Activated T-helper 2 cell treated with anti-CD3 and anti-CD28 coated beads, Interferon-gamma antibody, Interleukin-2, Interleukin-4, amounts not matched to agents 10 μg/mL and 5 μg/mL and 100 μg/mL, durations not matched to agents 14 hours and 24 hours and 36 hours (primary cell): Measurements from ENCODE around the gene VSTM4. TPM values are rescaled to one million over a fixed set of nuclear protein-coding genes. Genes with fewer than 3 reads are reported as not detected.

Source experiments
- DNase-seq: peaks from one replicate; pipeline ENCODE4 v3.0.0; 2021; ENCODE audit warnings: low spot score
- H3K27ac Mint-ChIP-seq: one replicate; pipeline ENCODE4 v1.8.0; 2021; ENCODE audit warnings: mixed read lengths
- H3K27me3 Mint-ChIP-seq: one replicate; pipeline ENCODE4 v1.8.0; 2021; ENCODE audit warnings: low read depth, mixed read lengths
- H3K36me3 Mint-ChIP-seq: one replicate; pipeline ENCODE4 v1.8.0; 2021; ENCODE audit warnings: low read depth, mixed read lengths
- H3K4me1 Mint-ChIP-seq: one replicate; pipeline ENCODE4 v1.8.0; 2021; ENCODE audit warnings: low read depth, mixed read lengths
- H3K4me3 Mint-ChIP-seq: one replicate; pipeline ENCODE4 v1.8.0; 2021; ENCODE audit warnings: low read depth, mild to moderate bottlenecking, moderate library complexity, mixed read lengths
- H3K9me3 Mint-ChIP-seq: one replicate; pipeline ENCODE4 v1.8.0; 2021; ENCODE audit warnings: mixed read lengths
- intact Hi-C: fragments of 100-400 bp; cut with micrococcal nuclease; formaldehyde crosslinking; loops from one replicate; pipeline ENCODE4 v1.15.1; 2023
- total RNA-seq: library from RNA; stranded (reverse); gene quantifications from 2 replicates; pipeline ENCODE4 v1.2.3, GENCODE V29; 2022

The VSTM4 gene
- total RNA-seq, 1 donor from 2014 or later = 0.57 TPM

GRCh38 chr10:49009199-49009979 lies 105.9 kb downstream of the VSTM4 start:
- H3K9me3 Mint-ChIP-seq = no peaks in the 10 kb centered on the region
- H3K27me3 Mint-ChIP-seq = no peaks in the 10 kb centered on the region
- no peaks in the 10 kb centered on the region for H3K4me1 Mint-ChIP-seq
- H3K27ac Mint-ChIP-seq = no peak overlapping the region
- intact Hi-C loops = no loop called here
- no peak overlapping the region for H3K4me3 Mint-ChIP-seq
- no peaks in the 10 kb centered on the region for H3K36me3 Mint-ChIP-seq
- no peak for DNase-seq

GRCh38 chr10:49008505-49009198 lies 106.7 kb downstream of the VSTM4 start:
- H3K36me3 Mint-ChIP-seq = no peaks in the 10 kb centered on the region
- H3K9me3 Mint-ChIP-seq = no peaks in the 10 kb centered on the region
- H3K4me3 Mint-ChIP-seq = no peak overlapping the region
- H3K4me1 Mint-ChIP-seq = no peaks in the 10 kb centered on the region
- no peaks in the 10 kb centered on the region for H3K27me3 Mint-ChIP-seq
- no peak overlapping the region for H3K27ac Mint-ChIP-seq
- intact Hi-C loops = no loop called here
- no peak for DNase-seq

DNA sequence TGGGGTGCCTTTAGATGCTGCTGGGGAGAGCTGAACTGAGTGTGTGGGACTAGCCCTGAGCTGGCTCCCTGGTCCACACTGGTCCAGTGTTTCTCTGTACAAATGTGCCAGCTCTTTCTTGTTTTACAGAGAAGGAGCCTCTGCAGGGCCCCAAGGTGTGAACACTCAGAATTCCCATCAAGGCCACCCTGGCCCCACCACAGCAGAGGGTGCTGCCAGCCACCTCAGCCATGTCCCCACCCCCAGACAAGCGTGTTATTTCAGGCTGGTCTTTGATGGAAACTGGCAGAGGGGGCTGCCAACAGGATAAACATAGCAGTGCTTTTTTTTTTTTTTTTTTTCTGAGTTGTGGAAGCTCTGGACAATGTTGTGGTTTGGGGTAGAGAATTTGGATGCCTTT lies 107.2 kb downstream of the VSTM4 start:
- Mint-ChIP-seq H3K4me1 (no peaks in the 10 kb centered on the region), H3K36me3 (no peaks in the 10 kb centered on the region), H3K27ac (no peak overlapping the region), H3K27me3 (no peaks in the 10 kb centered on the region), H3K9me3 (no peaks in the 10 kb centered on the region), H3K4me3 (no peak overlapping the region)
- intact Hi-C loops = no loop called here
- DNase-seq = no peak

DNA sequence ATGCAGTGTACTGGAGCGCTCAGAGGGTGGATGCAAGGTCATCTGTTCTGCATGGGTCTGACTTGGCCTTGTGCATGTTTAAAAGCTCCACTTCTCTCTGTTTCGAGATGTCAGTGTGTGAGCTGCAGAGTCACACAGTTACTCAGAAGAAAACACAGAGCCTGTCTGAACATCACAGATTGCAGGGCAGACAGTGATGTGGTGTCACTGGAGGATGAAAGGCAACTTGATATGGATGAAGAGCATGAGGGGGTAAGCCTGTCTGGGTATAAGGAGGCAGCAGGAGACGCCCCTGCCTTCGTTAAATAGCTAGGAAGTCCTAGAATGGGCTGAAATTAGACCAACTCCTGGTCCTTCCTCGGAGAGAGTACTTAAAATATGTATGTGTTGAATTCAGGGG lies 108.2 kb downstream of the VSTM4 start:
- Mint-ChIP-seq H3K36me3 (no peaks in the 10 kb centered on the region), H3K27ac (no peak overlapping the region), H3K4me1 (no peaks in the 10 kb centered on the region), H3K27me3 (no peaks in the 10 kb centered on the region), H3K4me3 (no peak overlapping the region), H3K9me3 (no peaks in the 10 kb centered on the region)
- intact Hi-C loops = no loop called here
- DNase-seq = no peak

- H3K36me3 Mint-ChIP-seq = no peaks in the 10 kb centered on the region
- DNase-seq = no peak
- no peak overlapping the region for H3K27ac Mint-ChIP-seq
- H3K4me3 Mint-ChIP-seq = no peak overlapping the region
- H3K9me3 Mint-ChIP-seq = no peaks in the 10 kb centered on the region
- intact Hi-C loops = no loop called here
- no peaks in the 10 kb centered on the region for H3K4me1 Mint-ChIP-seq
- H3K27me3 Mint-ChIP-seq = no peaks in the 10 kb centered on the region
Observed at GRCh38 chr10:49005270-49005669, 110.1 kb downstream of the VSTM4 start.

GRCh38 chr10:49001870-49002672 lies 113.3 kb downstream of the VSTM4 start:
- no peak overlapping the region for H3K27ac Mint-ChIP-seq
- H3K4me1 Mint-ChIP-seq = no peaks in the 10 kb centered on the region
- H3K9me3 Mint-ChIP-seq = no peaks in the 10 kb centered on the region
- H3K36me3 Mint-ChIP-seq = no peaks in the 10 kb centered on the region
- intact Hi-C loops = no loop called here
- no peaks in the 10 kb centered on the region for H3K27me3 Mint-ChIP-seq
- no peak for DNase-seq
- no peak overlapping the region for H3K4me3 Mint-ChIP-seq

GRCh38 chr10:49001402-49001801 lies 113.9 kb downstream of the VSTM4 start:
- Mint-ChIP-seq H3K9me3 (no peaks in the 10 kb centered on the region), H3K4me3 (no peak overlapping the region)

GRCh38 chr10:49000437-49001398 lies 114.6 kb downstream of the VSTM4 start:
- intact Hi-C loops = no loop called here
- Mint-ChIP-seq H3K4me3 (no peak overlapping the region), H3K36me3 (no peaks in the 10 kb centered on the region), H3K9me3 (no peaks in the 10 kb centered on the region), H3K27ac (no peak overlapping the region), H3K27me3 (no peaks in the 10 kb centered on the region), H3K4me1 (no peaks in the 10 kb centered on the region)
- DNase-seq = no peak

More at GRCh38 chr10:49001402-49001801, 113.9 kb downstream of the VSTM4 start:
- no peaks in the 10 kb centered on the region for H3K27me3 Mint-ChIP-seq
- no peaks in the 10 kb centered on the region for H3K4me1 Mint-ChIP-seq
- no peak overlapping the region for H3K27ac Mint-ChIP-seq
- intact Hi-C loops = no loop called here
- no peaks in the 10 kb centered on the region for H3K36me3 Mint-ChIP-seq
- no peak for DNase-seq

- Mint-ChIP-seq H3K9me3 (no peaks in the 10 kb centered on the region), H3K4me3 (no peak overlapping the region), H3K36me3 (no peaks in the 10 kb centered on the region), H3K27me3 (no peaks in the 10 kb centered on the region), H3K27ac (no peak overlapping the region), H3K4me1 (no peaks in the 10 kb centered on the region)
- intact Hi-C loops = no loop called here
- DNase-seq = no peak
Observed at GRCh38 chr10:48999346-48999745, 116.0 kb downstream of the VSTM4 start.

GRCh38 chr10:48996329-48996728 lies 119.0 kb downstream of the VSTM4 start:
- no peak overlapping the region for H3K27ac Mint-ChIP-seq
- no peaks in the 10 kb centered on the region for H3K4me1 Mint-ChIP-seq
- no peak for DNase-seq
- H3K4me3 Mint-ChIP-seq = no peak overlapping the region
- intact Hi-C loops = no loop called here
- H3K36me3 Mint-ChIP-seq = no peaks in the 10 kb centered on the region
- H3K27me3 Mint-ChIP-seq = no peaks in the 10 kb centered on the region
- H3K9me3 Mint-ChIP-seq = no peaks in the 10 kb centered on the region

- H3K27me3 Mint-ChIP-seq = no peaks in the 10 kb centered on the region
- no peaks in the 10 kb centered on the region for H3K9me3 Mint-ChIP-seq
- no peak for DNase-seq
- H3K27ac Mint-ChIP-seq = no peak overlapping the region
- intact Hi-C loops = no loop called here
- no peaks in the 10 kb centered on the region for H3K4me1 Mint-ChIP-seq
- no peaks in the 10 kb centered on the region for H3K36me3 Mint-ChIP-seq
- H3K4me3 Mint-ChIP-seq = no peak overlapping the region
Observed at GRCh38 chr10:48993627-48994026, 121.7 kb downstream of the VSTM4 start.

DNA sequence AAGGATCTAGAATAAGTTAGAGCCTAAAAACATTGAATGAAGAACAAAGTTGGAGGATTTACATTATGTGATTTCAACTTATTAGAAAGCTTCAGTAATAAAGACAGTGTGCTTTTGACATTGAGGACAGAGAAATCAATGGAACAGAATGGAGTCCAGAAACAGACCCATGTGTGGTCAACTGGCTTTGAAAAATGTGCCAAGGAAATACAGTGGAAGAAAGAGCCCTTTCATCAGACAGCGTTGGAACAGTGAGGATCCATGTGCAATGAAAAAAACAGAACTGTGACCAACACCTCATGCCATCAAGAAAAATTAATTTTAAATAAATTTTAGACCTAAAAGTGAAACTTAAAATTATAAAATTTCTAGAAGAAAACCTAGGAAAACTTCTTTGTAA lies 125.1 kb downstream of the VSTM4 start:
- H3K27ac Mint-ChIP-seq = no peak overlapping the region
- DNase-seq = no peak
- H3K9me3 Mint-ChIP-seq = no peaks in the 10 kb centered on the region
- intact Hi-C loops = no loop called here
- no peaks in the 10 kb centered on the region for H3K27me3 Mint-ChIP-seq
- H3K4me1 Mint-ChIP-seq = no peaks in the 10 kb centered on the region
- H3K36me3 Mint-ChIP-seq = no peaks in the 10 kb centered on the region
- H3K4me3 Mint-ChIP-seq = no peak overlapping the region
